DOHH2 (cell line): Measurements from ENCODE around the gene ZNF501.
A peak's percentile ranks its signal among the peaks of the same experiment; 100 is the strongest.

ENCODE experiments used
- H3F3A ChIP-seq: fragments of 200-600 bp; sonication (generic), shearing (Covaris generic); 2 replicates; pipeline ENCODE4 v1.6.0; 2016; ENCODE audit warnings: antibody characterized with exemption, mild to moderate bottlenecking; ENCODE audit not compliant: control insufficient read depth, insufficient read depth
- H3K27ac ChIP-seq: fragments of 200-600 bp; sonication (generic); 2 replicates; pipeline ENCODE4 v1.5.1; 2014; ENCODE audit warnings: low read depth, mild to moderate bottlenecking, low read length, moderate library complexity
- H3K27me3 ChIP-seq: fragments of 200-600 bp; sonication (generic); 2 replicates; pipeline ENCODE4 v1.6.1; 2014; ENCODE audit warnings: mild to moderate bottlenecking, low read length, mixed read lengths; ENCODE audit not compliant: control insufficient read depth
- H3K36me3 ChIP-seq: fragments of 200-600 bp; sonication (generic); 2 replicates; pipeline ENCODE4 v1.6.1; 2014; ENCODE audit warnings: mild to moderate bottlenecking, low read length, moderate library complexity, mixed read lengths; ENCODE audit not compliant: control insufficient read depth
- H3K4me1 ChIP-seq: fragments of 200-600 bp; sonication (generic); 2 replicates; pipeline ENCODE4 v1.6.1; 2014; ENCODE audit warnings: mild to moderate bottlenecking, low read length, mixed read lengths; ENCODE audit not compliant: control insufficient read depth
- H3K4me2 ChIP-seq: fragments of 200-600 bp; sonication (generic); 2 replicates; pipeline ENCODE4 v1.6.0; 2014; ENCODE audit warnings: mild to moderate bottlenecking, low read length, moderate library complexity
- H3K4me3 ChIP-seq: fragments of 200-600 bp; sonication (generic); 2 replicates; pipeline ENCODE4 v1.5.1; 2014; ENCODE audit warnings: mild to moderate bottlenecking, low read length, mixed read lengths
- H3K79me2 ChIP-seq: fragments of 200-600 bp; sonication (generic); 2 replicates; pipeline ENCODE4 v1.6.1; 2014; ENCODE audit warnings: mild to moderate bottlenecking, low read length, mixed read lengths; ENCODE audit not compliant: control insufficient read depth
- H3K9me2 ChIP-seq: fragments of 200-600 bp; sonication (generic); replicated peaks from 2 replicates; pipeline ENCODE4 v1.6.1; 2014; ENCODE audit warnings: mild to moderate bottlenecking, low read length, mixed read lengths; ENCODE audit not compliant: control insufficient read depth
- H3K9me3 ChIP-seq: fragments of 200-600 bp; sonication (generic); 2 replicates; pipeline ENCODE4 v1.6.1; 2014; ENCODE audit warnings: antibody characterized with exemption, low read length, mixed read lengths; ENCODE audit not compliant: control insufficient read depth, insufficient read depth
- H4K20me1 ChIP-seq: fragments of 200-600 bp; sonication (generic); 2 replicates; pipeline ENCODE4 v1.6.0; 2014; ENCODE audit warnings: low read depth, mild to moderate bottlenecking, antibody characterized with exemption, low read length, moderate library complexity; ENCODE audit not compliant: control insufficient read depth, insufficient read depth
- EZH2phosphoT487 ChIP-seq: fragments of 200-600 bp; sonication (generic); IDR thresholded peaks from 2 replicates; pipeline ENCODE4 v1.6.1; 2017; ENCODE audit warnings: borderline replicate concordance, mild to moderate bottlenecking, antibody characterized with exemption, low read length, moderate library complexity, mixed read lengths
- TF ChIP-seq, protein P1 (sequence below): fragments of 200-600 bp; sonication (generic); IDR thresholded peaks from one replicate; pipeline ENCODE4 v1.5.1; 2014; ENCODE audit warnings: antibody characterized with exemption, mild to moderate bottlenecking, low read depth, low read length; ENCODE audit not compliant: poor library complexity, severe bottlenecking

ZNF501 gene

DNA sequence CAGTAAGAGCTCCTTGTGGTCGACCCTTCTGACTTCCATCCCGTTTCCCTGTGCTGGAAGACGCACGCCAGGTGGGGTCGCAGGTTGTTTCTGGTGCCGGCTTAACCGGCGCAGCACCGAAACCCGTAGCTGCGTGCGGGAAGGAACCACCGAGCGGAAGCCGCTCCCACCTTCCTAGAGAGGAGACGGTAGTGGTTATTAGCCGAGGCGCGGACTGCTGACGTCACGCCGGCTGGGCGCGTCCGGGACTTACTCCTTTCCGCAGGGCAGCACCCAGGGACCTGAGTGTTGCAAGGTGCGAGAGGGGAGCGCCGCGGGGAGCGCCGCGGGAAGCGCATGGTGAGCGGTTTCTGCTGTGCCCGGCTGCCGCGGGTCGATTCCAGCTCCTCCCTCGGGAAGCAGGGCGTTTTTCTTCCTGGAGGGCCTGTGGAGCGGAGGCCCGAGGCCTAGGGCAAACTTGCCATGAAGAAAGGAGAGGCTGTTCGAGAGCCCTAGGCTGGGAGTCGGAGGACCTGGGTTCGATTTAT is at the start of gene ZNF501:
TSS of gene ZNF501 (plus strand) at position 252 of the 527 bp plus-strand sequence. CDS start 4,787 bp downstream, outside the sequence.
- H3F3A ChIP-seq, result no peaks in the 10 kb centered on the region
- peak within 1 kb of the TSS; percentile 90 for H3K4me2 ChIP-seq
- TF ChIP-seq EZH2phosphoT487, result no peak
- TF ChIP-seq, protein P1, sequence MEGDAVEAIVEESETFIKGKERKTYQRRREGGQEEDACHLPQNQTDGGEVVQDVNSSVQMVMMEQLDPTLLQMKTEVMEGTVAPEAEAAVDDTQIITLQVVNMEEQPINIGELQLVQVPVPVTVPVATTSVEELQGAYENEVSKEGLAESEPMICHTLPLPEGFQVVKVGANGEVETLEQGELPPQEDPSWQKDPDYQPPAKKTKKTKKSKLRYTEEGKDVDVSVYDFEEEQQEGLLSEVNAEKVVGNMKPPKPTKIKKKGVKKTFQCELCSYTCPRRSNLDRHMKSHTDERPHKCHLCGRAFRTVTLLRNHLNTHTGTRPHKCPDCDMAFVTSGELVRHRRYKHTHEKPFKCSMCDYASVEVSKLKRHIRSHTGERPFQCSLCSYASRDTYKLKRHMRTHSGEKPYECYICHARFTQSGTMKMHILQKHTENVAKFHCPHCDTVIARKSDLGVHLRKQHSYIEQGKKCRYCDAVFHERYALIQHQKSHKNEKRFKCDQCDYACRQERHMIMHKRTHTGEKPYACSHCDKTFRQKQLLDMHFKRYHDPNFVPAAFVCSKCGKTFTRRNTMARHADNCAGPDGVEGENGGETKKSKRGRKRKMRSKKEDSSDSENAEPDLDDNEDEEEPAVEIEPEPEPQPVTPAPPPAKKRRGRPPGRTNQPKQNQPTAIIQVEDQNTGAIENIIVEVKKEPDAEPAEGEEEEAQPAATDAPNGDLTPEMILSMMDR, result no peak
- H3K36me3 ChIP-seq, result peaks cover 34% of the 10 kb centered on the region
- H3K27ac ChIP-seq, result no peak within 1 kb of the TSS
- peaks cover 20% of the 10 kb centered on the region for H3K9me3 ChIP-seq
- H3K4me3 ChIP-seq, result peak within 1 kb of the TSS; percentile 91
- no peaks in the 10 kb centered on the region for H3K9me2 ChIP-seq
- peaks cover 4% of the 10 kb centered on the region; the same call in 1 of the 2 replicates for H3K79me2 ChIP-seq
- H3K4me1 ChIP-seq, result peaks cover 14% of the 10 kb centered on the region
- no peaks in the 10 kb centered on the region for H3K27me3 ChIP-seq
- no peaks in the 10 kb centered on the region for H4K20me1 ChIP-seq

DNA sequence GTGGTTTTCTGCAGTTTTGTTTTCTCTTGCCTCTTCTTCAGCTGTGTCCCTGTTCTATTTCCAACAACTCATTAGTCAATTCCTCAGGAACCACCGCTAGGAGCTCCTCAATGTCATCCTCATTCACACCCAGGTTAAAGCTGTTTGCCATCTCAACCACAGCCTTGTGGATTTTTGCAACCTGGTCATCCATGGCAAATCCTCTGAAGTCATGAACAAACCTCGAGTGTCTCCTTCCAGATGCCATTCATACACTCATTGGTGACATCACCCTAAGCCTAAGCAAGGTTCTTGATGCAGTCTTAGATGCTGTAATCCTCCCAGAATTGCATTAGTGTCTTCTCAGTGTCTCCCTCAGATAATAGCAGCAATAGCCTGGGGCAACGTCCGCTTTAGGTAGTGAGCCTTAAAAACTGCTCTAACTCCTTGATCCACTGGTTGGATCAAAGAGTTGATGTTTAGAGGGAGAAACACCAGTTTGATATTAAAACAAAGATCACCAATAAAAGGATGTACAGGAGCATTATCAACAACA is 48.4 kb upstream of the ZNF501 start:
- Histone ChIP-seq H3K4me1 (0 out of 2 replicates have a peak, but pooled peaks cover 3% of the 10 kb centered on the region), H3K4me2 (no peak overlapping the region), H3K79me2 (no peaks in the 10 kb centered on the region), H3F3A (no peaks in the 10 kb centered on the region), H3K27ac (no peak overlapping the region), H4K20me1 (no peaks in the 10 kb centered on the region), H3K27me3 (no peaks in the 10 kb centered on the region), H3K36me3 (no peaks in the 10 kb centered on the region), H3K4me3 (no peak overlapping the region), H3K9me2 (no peaks in the 10 kb centered on the region), H3K9me3 (no peaks in the 10 kb centered on the region)
- TF ChIP-seq, protein P1, result no peak
- no peak for TF ChIP-seq EZH2phosphoT487

DNA sequence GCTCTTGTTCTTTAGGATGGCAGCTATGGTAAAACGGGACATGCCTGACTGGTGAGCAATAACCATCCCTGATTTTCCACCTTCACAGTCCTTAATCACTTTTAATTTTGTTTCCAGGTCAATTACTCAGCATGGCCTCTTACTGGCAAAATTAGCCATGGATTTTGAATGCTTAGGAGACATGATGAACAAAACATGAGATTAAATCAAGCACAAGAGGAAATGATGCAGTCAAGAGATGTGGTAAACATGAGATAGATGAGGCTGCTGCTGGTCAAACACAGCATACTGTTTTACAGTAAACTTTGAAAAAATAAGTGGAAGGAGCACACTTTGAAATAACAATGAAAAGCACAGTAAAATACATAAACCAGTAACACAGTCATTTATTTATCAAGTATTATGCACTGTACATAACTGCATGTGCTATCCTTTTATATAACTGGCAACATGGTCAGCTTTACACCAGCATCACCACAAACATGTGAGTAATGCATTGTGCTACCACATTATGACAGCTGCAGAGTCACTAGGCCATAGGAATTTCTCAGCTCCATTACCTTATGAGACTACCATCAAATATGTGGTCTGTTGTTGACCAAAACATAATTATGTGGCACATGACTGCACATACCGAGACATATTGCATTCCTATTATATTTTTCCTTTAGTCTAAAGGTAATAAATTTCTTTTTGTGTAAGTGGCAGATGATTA is 47.1 kb upstream of the ZNF501 start:
- no peak overlapping the region for H3K27ac ChIP-seq
- H4K20me1 ChIP-seq, result no peaks in the 10 kb centered on the region
- no peaks in the 10 kb centered on the region for H3K27me3 ChIP-seq
- no peaks in the 10 kb centered on the region for H3F3A ChIP-seq
- TF ChIP-seq, protein P1, result no peak
- no peak for TF ChIP-seq EZH2phosphoT487
- no peak overlapping the region for H3K4me2 ChIP-seq
- H3K36me3 ChIP-seq, result no peaks in the 10 kb centered on the region
- 0 out of 2 replicates have a peak, but pooled peaks cover 3% of the 10 kb centered on the region for H3K4me1 ChIP-seq
- H3K79me2 ChIP-seq, result no peaks in the 10 kb centered on the region
- H3K4me3 ChIP-seq, result no peak overlapping the region
- peaks cover 5% of the 10 kb centered on the region; the same call in 1 of the 2 replicates for H3K9me3 ChIP-seq
- no peaks in the 10 kb centered on the region for H3K9me2 ChIP-seq
